PC-9 (cell line): ENCODE results near the gene TNC.

Experiments used
- CTCF ChIP-seq: fragments of 200-600 bp; sonication (generic); conservative IDR thresholded peaks from 2 replicates; pipeline ENCODE4 v1.6.1; 2017; ENCODE audit warnings: mixed run types, antibody characterized with exemption, mild to moderate bottlenecking, moderate library complexity
- EZH2 ChIP-seq: fragments of 200-600 bp; sonication (generic); IDR thresholded peaks from 2 replicates; pipeline ENCODE4 v1.8.0; 2017; ENCODE audit warnings: antibody characterized with exemption, low read depth

- TF ChIP-seq CTCF (no peak), EZH2 (no peak)
These were observed 12.2 kb upstream of the TNC start for GRCh38 chr9:115130176-115130575.
